ENCODE measurements around the gene CSAG2.

Gene CSAG2

DNA sequence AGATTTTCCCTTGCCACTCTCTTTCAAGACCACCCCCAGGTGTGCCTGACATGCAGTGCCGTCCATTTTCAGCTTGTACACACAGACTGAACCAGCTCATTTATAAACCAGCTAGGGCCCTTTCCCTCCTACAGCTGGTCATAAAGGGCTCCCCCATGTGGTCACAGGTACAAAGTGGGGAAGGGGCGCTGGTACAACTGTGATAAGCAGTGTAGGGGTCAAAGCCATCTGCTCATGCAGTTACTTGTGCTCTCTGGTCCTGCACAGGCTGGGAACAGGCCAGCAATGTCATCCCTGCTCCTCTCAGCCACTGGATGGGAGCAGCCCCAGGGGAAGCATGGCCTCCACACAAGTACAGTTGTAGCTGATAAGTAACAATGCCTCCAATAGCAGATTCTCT lies 50.8 kb downstream of the CSAG2 start:
- DNase-seq, result no peak

Data from NCI-H2081 (cell line).